ENCODE measurements around the gene KLHDC8B.

The KLHDC8B gene

GRCh38 chr3:49171119-49171774 lies at the start of gene KLHDC8B:
KLHDC8B (plus strand) TSS chr3:49171598; CDS start chr3:49172770, 1,172 bp downstream.
- peak; percentile 91 for DNase-seq (ENCODE audit: low spot score)
- peak; percentile 91 for FAIRE-seq

- no peak for DNase-seq (ENCODE audit: low spot score)
- no peak for FAIRE-seq
Measured at GRCh38 chr3:49122022-49122421, 49.4 kb upstream of the KLHDC8B start.

GRCh38 chr3:49122451-49122850 lies 48.9 kb upstream of the KLHDC8B start:
- FAIRE-seq, result no peak
- no peak for DNase-seq (ENCODE audit: low spot score)

GRCh38 chr3:49122886-49123545 lies 48.4 kb upstream of the KLHDC8B start:
- no peak for FAIRE-seq

GRCh38 chr3:49123687-49124086 lies 47.7 kb upstream of the KLHDC8B start:
- FAIRE-seq, result no peak

More at GRCh38 chr3:49122886-49123545, 48.4 kb upstream of the KLHDC8B start:
- DNase-seq (ENCODE audit: low spot score), result no peak

GRCh38 chr3:49124203-49124602 lies 47.2 kb upstream of the KLHDC8B start:
- no peak for DNase-seq (ENCODE audit: low spot score)
- FAIRE-seq, result no peak

More at GRCh38 chr3:49123687-49124086, 47.7 kb upstream of the KLHDC8B start:
- DNase-seq (ENCODE audit: low spot score), result no peak

GRCh38 chr3:49124991-49125670 lies 46.3 kb upstream of the KLHDC8B start:
- no peak for DNase-seq (ENCODE audit: low spot score)
- FAIRE-seq, result no peak

GRCh38 chr3:49131040-49131439 lies 40.4 kb upstream of the KLHDC8B start:
- FAIRE-seq (no peak), DNase-seq (ENCODE audit: low spot score) (no peak)

GRCh38 chr3:49131576-49131975 lies 39.8 kb upstream of the KLHDC8B start:
- no peak for FAIRE-seq
- no peak for DNase-seq (ENCODE audit: low spot score)

- no peak for DNase-seq (ENCODE audit: low spot score)
- FAIRE-seq, result no peak
Measured at GRCh38 chr3:49132073-49132436, 39.3 kb upstream of the KLHDC8B start.

GRCh38 chr3:49132437-49133225 lies 38.8 kb upstream of the KLHDC8B start, which contains the start of gene LAMB2:
LAMB2 (minus strand) TSS chr3:49133050; CDS start chr3:49132867, 183 bp downstream.
- peak; percentile 87 for DNase-seq (ENCODE audit: low spot score)
- FAIRE-seq, result peak; percentile 82

GRCh38 chr3:49133226-49133951 lies 38.0 kb upstream of the KLHDC8B start:
- DNase-seq (ENCODE audit: low spot score), result peak; percentile 92
- no peak for FAIRE-seq

GRCh38 chr3:49134471-49135265 lies 36.7 kb upstream of the KLHDC8B start:
- FAIRE-seq, result no peak

GRCh38 chr3:49135499-49135898 lies 35.9 kb upstream of the KLHDC8B start:
- DNase-seq (ENCODE audit: low spot score) (no peak), FAIRE-seq (no peak)

More at GRCh38 chr3:49134471-49135265, 36.7 kb upstream of the KLHDC8B start:
- DNase-seq (ENCODE audit: low spot score), result peak; percentile 44

- DNase-seq (ENCODE audit: low spot score) (no peak), FAIRE-seq (peak; percentile 44)
Measured at GRCh38 chr3:49140080-49140479, 31.3 kb upstream of the KLHDC8B start.

- DNase-seq (ENCODE audit: low spot score) (no peak), FAIRE-seq (no peak)
Measured at GRCh38 chr3:49148159-49148558, 23.2 kb upstream of the KLHDC8B start.

GRCh38 chr3:49151610-49152009 lies 19.8 kb upstream of the KLHDC8B start:
- no peak for DNase-seq (ENCODE audit: low spot score)

GRCh38 chr3:49153349-49153912 lies 18.0 kb upstream of the KLHDC8B start:
- no peak for FAIRE-seq
- DNase-seq (ENCODE audit: low spot score), result no peak

More at GRCh38 chr3:49151610-49152009, 19.8 kb upstream of the KLHDC8B start:
- FAIRE-seq, result no peak

- DNase-seq (ENCODE audit: low spot score) (no peak), FAIRE-seq (peak; percentile 48)
Measured at GRCh38 chr3:49157289-49157688, 14.1 kb upstream of the KLHDC8B start.
